T-cell (primary cell): ENCODE results near the gene ACER1. TPM values are rescaled to one million over a fixed set of nuclear protein-coding genes. Genes with fewer than 3 reads are reported as not detected.

Experiments
- ATAC-seq, 4 experiments: fragments of 200-7000 bp in 3 of 4; fragments of 150-1000 bp in 1 of 4; cut with Tn5 transposase; replicated peaks in 1 of 4; 1 replicate in 3 of 4; 2 replicates in 1 of 4; pipeline ENCODE4 v1.10.0; 2021; ENCODE audit warnings: moderate library complexity in 3 of 4, mild to moderate bottlenecking in 2 of 4, moderate number of reproducible peaks in 1 of 4
- CTCF ChIA-PET, 2 donors: fragments of 300-600 bp; sonication (Branson Sonifier 250); formaldehyde crosslinking; loops; one replicate each; lab custom pipeline; 2022; ENCODE audit warnings: antibody characterized with exemption in 2 of 2; lab: Charles Lee
- POLR2A ChIA-PET, 2 donors: fragments of 300-600 bp; sonication (Branson Sonifier 250); formaldehyde crosslinking; loops; one replicate each; lab custom pipeline; 2022; ENCODE audit warnings: antibody characterized with exemption in 2 of 2; lab: Charles Lee
- DNase-seq, 35 experiments: peaks; one replicate each; pipeline versions ENCODE4 v3.0.0 to v3.0.0-alpha.2; 2013 to 2023
- H3K27ac ChIP-seq: one replicate; pipeline ENCODE4 v1.5.1; 2013; ENCODE audit warnings: low read length
- H3K27me3 ChIP-seq, 2 experiments: replicated peaks in 1 of 2; 1 replicate in 1 of 2; 2 replicates in 1 of 2; pipeline versions ENCODE4 v1.6.1 to v1.7.0; 2013; ENCODE audit warnings: low read length in 1 of 2, mixed read lengths in 1 of 2; ENCODE audit not compliant: control insufficient read depth in 2 of 2, insufficient read depth in 2 of 2; ENCODE audit errors: extremely low read depth in 1 of 2
- H3K36me3 ChIP-seq, 2 donors: 1 replicate in 1 of 2; 2 replicates in 1 of 2; pipeline versions ENCODE4 v1.6.1 to v1.7.0; 2013; ENCODE audit warnings: low read length in 1 of 2; ENCODE audit not compliant: control insufficient read depth in 2 of 2, insufficient read depth in 1 of 2; ENCODE audit errors: extremely low read depth in 1 of 2
- H3K4me1 ChIP-seq, 2 experiments: 1 replicate in 1 of 2; 2 replicates in 1 of 2; pipeline versions ENCODE4 v1.6.1 to v1.7.0; 2013; ENCODE audit warnings: low read length in 2 of 2, mixed read lengths in 1 of 2; ENCODE audit not compliant: insufficient read depth in 2 of 2, control insufficient read depth in 1 of 2; ENCODE audit errors: extremely low read depth in 1 of 2
- H3K4me3 ChIP-seq, 2 donors: 1 replicate in 1 of 2; 2 replicates in 1 of 2; pipeline versions ENCODE4 v1.5.1 to v1.7.0; 2013; ENCODE audit warnings: mild to moderate bottlenecking in 2 of 2, low read length in 1 of 2, moderate library complexity in 1 of 2; ENCODE audit not compliant: control insufficient read depth in 1 of 2; ENCODE audit errors: extremely low read depth in 1 of 2
- H3K9me3 ChIP-seq: 2 replicates; pipeline ENCODE4 v1.7.0; 2013
- H3K27ac Mint-ChIP-seq, 2 donors: one replicate each; pipeline ENCODE4 v1.8.0; 2020 to 2021; ENCODE audit warnings: mild to moderate bottlenecking in 2 of 2, mixed read lengths in 2 of 2
- H3K27me3 Mint-ChIP-seq, 2 donors: one replicate each; pipeline ENCODE4 v1.8.0; 2021 to 2022; ENCODE audit warnings: mixed read lengths in 2 of 2
- H3K36me3 Mint-ChIP-seq: one replicate; pipeline ENCODE4 v1.8.0; 2021; ENCODE audit warnings: mixed read lengths
- H3K4me1 Mint-ChIP-seq, 3 donors: one replicate each; pipeline ENCODE4 v1.8.0; 2020 to 2022; ENCODE audit warnings: mixed read lengths in 3 of 3, mild to moderate bottlenecking in 1 of 3
- H3K4me3 Mint-ChIP-seq, 3 donors: one replicate each; pipeline ENCODE4 v1.8.0; 2020 to 2022; ENCODE audit warnings: mild to moderate bottlenecking in 3 of 3, mixed read lengths in 3 of 3, moderate library complexity in 3 of 3
- H3K9me3 Mint-ChIP-seq, 3 donors: one replicate each; pipeline ENCODE4 v1.8.0; 2020 to 2022; ENCODE audit warnings: mixed read lengths in 3 of 3
- WGBS: methylation state at CpG from one replicate; pipeline ENCODE4 v1.1.5; 2013; ENCODE audit warnings: missing lambda C conversion rate; ENCODE audit not compliant: insufficient coverage; 5-methylcytosine and 5-hydroxymethylcytosine counted together
- total RNA-seq, 35 experiments: library from RNA in 6 of 35; stranded (reverse) in 6 of 35; fragments of 120-200 nt in 1 of 35; gene quantifications; one replicate each; pipeline versions ENCODE4 v1.2.1 to v1.2.4 and lab custom pipeline; 2013 to 2026

ACER1 gene, protein sequence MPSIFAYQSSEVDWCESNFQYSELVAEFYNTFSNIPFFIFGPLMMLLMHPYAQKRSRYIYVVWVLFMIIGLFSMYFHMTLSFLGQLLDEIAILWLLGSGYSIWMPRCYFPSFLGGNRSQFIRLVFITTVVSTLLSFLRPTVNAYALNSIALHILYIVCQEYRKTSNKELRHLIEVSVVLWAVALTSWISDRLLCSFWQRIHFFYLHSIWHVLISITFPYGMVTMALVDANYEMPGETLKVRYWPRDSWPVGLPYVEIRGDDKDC
- total RNA-seq = 1 to 10 TPM in 2 of 5 donors, under 1 TPM in 3; 0.16 to 2.7 (median 0.63) TPM
- 0.77 TPM for total RNA-seq (2013)
- total RNA-seq (lab: John Stamatoyannopoulos, UW) = 0 to 1.8 (median 0.37) reads per million in 29 experiments

DNA sequence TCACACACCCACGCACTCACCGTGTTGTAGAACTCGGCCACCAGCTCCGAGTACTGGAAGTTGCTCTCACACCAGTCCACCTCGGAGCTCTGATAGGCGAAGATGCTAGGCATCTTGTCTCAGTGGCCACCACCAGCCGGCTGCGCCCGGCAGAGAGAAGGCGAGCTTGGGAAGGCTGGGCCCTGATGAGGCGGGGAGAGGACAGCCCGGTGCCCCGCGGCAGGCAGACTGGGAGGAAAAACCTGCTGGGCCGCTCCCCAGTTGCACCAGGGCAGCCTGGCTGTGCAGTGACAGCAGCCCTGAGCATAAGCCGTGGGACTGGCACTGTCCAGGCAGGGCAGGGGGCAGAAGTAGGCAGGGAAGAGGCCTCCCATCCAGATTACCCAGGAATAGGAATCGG, at the start of gene ACER1:
ACER1 (minus strand) TSS at position 174 of the 400 bp plus-strand sequence; CDS start at position 113, 61 bp downstream.
- no peaks in the 10 kb centered on the region for H3K9me3 Mint-ChIP-seq
- DNase-seq = no peak
- no peak for ATAC-seq
- H3K27me3 Mint-ChIP-seq = no peaks in the 10 kb centered on the region
- no peaks in the 10 kb centered on the region for H3K27me3 ChIP-seq
- WGBS = 92% methylated on average over 12 of the region's 17 CpGs
- POLR2A ChIA-PET = no interaction called here
- CTCF ChIA-PET = no interaction called here
- no peak within 1 kb of the TSS for H3K27ac Mint-ChIP-seq
- H3K27ac ChIP-seq = no peak within 1 kb of the TSS
- no peaks in the 10 kb centered on the region for H3K4me1 ChIP-seq
- H3K9me3 ChIP-seq = no peaks in the 10 kb centered on the region
- no peaks in the 10 kb centered on the region for H3K36me3 ChIP-seq
- no peaks in the 10 kb centered on the region for H3K4me1 Mint-ChIP-seq
- no peak within 1 kb of the TSS for H3K4me3 ChIP-seq
- peaks cover 3% of the 10 kb centered on the region for H3K36me3 Mint-ChIP-seq
- no peak within 1 kb of the TSS for H3K4me3 Mint-ChIP-seq

DNA sequence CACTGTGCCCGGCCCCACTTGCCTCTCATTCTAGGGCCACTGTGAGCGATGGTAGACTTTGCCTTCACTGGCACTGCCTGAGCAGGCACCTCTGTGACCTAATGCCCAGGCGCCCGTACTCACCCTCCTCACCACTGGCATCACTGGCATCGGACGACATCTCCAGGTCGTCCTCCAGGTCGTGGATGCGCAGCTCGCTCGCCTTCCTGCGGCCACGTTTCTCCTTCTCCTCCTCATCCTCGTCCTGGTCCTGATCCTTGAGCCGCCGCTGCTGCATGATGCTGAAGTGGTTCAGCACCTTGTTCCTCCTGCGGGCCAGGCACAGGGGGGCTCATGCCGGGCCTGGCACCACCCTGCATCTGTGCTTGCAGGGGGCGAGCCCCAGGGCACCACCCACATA, 49.8 kb upstream of the ACER1 start:
- no peak overlapping the region for H3K27ac ChIP-seq
- H3K4me3 ChIP-seq = no peak overlapping the region
- ChIA-PET CTCF (no interaction called here), POLR2A (no interaction called here)
- Mint-ChIP-seq H3K36me3 (peaks cover 50% of the 10 kb centered on the region), H3K4me1 (no peaks in the 10 kb centered on the region), H3K9me3 (no peaks in the 10 kb centered on the region), H3K27ac (no peak overlapping the region), H3K4me3 (peak overlapping the region in 1 of 3 donors; percentile 9), H3K27me3 (no peaks in the 10 kb centered on the region)
- H3K9me3 ChIP-seq = no peaks in the 10 kb centered on the region
- WGBS = 95% methylated on average over 19 of the region's 19 CpGs
- H3K36me3 ChIP-seq = peaks cover 25 to 69% of the 10 kb centered on the region in 2 donors
- DNase-seq (no peak), ATAC-seq (no peak)
- H3K27me3 ChIP-seq = no peaks in the 10 kb centered on the region
- H3K4me1 ChIP-seq = no peaks in the 10 kb centered on the region

DNA sequence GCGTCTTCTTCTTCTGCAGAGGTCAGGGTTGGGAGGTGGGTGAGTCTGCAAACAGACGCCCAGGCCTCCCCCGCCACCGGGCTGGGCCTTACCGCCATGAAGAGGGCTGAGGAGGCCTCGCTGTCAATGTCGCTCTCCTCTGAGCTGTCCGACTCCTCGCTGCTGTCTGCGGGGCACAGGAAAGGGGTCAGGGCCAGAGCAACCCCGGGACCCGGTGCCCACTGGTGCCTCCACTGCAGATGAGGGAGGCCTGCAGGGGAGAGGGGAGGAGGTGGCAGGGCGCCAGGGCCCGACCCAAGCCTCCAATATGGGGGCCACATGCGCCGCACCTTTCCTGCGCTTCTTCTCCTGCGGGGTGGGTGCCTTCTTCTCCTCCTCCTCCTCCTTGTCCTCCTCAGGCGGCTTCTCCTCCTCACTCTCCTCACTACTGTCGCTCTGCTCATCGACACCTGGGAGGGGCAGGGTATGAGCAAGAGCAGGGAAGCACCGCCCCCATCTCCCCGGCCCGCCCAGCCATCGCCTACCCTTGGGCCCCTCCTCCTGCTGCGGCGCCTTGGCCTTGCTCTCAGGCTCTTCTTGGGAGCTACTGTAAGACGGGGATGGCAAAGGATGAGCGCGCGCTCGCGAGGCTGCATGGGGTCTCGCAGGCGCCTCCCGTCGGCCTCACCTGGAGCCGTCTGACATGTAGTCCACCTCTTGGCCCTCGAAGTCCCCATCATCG, 47.8 kb upstream of the ACER1 start:
- no peaks in the 10 kb centered on the region for H3K9me3 Mint-ChIP-seq
- no peaks in the 10 kb centered on the region for H3K4me1 ChIP-seq
- H3K27ac ChIP-seq = no peak overlapping the region
- ChIA-PET POLR2A (no interaction called here), CTCF (no interaction called here)
- H3K4me3 ChIP-seq = no peak overlapping the region
- H3K27ac Mint-ChIP-seq = no peak overlapping the region
- H3K4me3 Mint-ChIP-seq = no peak overlapping the region
- WGBS = 96% methylated on average over 27 of the region's 40 CpGs
- H3K9me3 ChIP-seq = no peaks in the 10 kb centered on the region
- no peaks in the 10 kb centered on the region for H3K27me3 ChIP-seq
- DNase-seq (no peak), ATAC-seq (no peak)
- H3K27me3 Mint-ChIP-seq = no peaks in the 10 kb centered on the region
- H3K36me3 Mint-ChIP-seq = peaks cover 40% of the 10 kb centered on the region
- no peaks in the 10 kb centered on the region for H3K4me1 Mint-ChIP-seq
- H3K36me3 ChIP-seq = peaks cover 18 to 54% of the 10 kb centered on the region in 2 donors

DNA sequence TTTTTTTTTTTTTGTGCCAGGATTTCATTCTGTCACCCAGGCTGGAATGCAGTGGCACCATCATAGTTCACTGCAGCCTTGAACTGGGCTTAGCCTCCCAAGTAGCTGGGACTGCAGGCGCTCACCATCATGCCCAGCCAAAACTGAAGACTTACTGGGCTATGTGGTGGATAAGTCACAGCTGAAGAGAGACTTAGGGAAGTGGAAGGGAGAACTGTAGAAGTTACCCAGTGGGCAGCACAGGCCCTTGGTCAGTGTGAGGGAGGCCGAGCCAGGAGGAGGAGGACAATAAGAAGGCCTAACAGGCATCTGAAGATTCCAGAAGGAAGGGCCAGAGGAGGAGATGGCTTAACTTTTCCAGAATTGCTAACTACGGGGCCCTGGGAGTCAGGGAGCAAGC, 46.3 kb upstream of the ACER1 start:
- Mint-ChIP-seq H3K27ac (peak overlapping the region in 1 of 2 donors; percentile 17), H3K36me3 (peaks cover 34% of the 10 kb centered on the region)
- 100% methylated on average over 3 of the region's 3 CpGs for WGBS

DNA sequence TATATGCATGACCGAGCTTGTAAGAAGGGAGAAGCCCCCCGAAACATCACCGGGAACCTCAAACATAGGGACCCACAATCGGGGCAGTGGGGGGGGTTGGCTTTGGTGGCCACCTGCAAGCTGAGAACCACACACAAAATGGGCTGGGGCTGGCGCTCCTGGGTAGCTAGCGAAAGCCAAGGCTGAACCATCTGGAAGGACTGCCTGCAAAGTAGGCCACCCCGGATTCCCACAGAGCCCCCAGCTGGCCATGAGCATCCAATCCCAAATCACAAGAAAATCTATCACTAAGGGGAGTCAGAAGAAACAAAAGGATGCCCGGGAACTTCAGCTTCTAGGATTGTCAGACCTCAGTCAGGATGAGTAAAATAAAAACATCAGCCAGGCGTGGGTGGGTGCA, 45.1 kb upstream of the ACER1 start:
- no peaks in the 10 kb centered on the region for H3K27me3 Mint-ChIP-seq
- H3K36me3 Mint-ChIP-seq = peaks cover 34% of the 10 kb centered on the region
- H3K4me3 ChIP-seq = no peak overlapping the region
- H3K27me3 ChIP-seq = no peaks in the 10 kb centered on the region
- no peak for ATAC-seq
- peak overlapping the region in 1 of 2 donors; percentile 37 for H3K27ac Mint-ChIP-seq
- H3K27ac ChIP-seq = no peak overlapping the region
- H3K4me3 Mint-ChIP-seq = no peak overlapping the region
- H3K36me3 ChIP-seq = peaks cover 25 to 46% of the 10 kb centered on the region in 2 donors
- peaks cover 4% of the 10 kb centered on the region in 3 donors for H3K4me1 Mint-ChIP-seq
- POLR2A ChIA-PET = interaction anchor here in 1 of 2 donors (0.6 kb wide), 1 partner anchor 400 kb away, joined by 5 read pairs; no protein-coding TSS in a partner anchor
- H3K9me3 Mint-ChIP-seq = no peaks in the 10 kb centered on the region
- WGBS = 81% methylated on average over 4 of the region's 9 CpGs
- DNase-seq = no peak
- no peaks in the 10 kb centered on the region for H3K9me3 ChIP-seq
- CTCF ChIA-PET = interaction anchor here in 1 of 2 donors (0.5 kb wide), 1 partner anchor 70 kb away, joined by 3 read pairs; no protein-coding TSS in a partner anchor
- peaks cover 2 to 8% of the 10 kb centered on the region in 2 experiments for H3K4me1 ChIP-seq

More for the DNA sequence above, 46.3 kb upstream of the ACER1 start:
- no peaks in the 10 kb centered on the region for H3K4me1 Mint-ChIP-seq
- Histone ChIP-seq H3K27ac (no peak overlapping the region), H3K4me1 (no peaks in the 10 kb centered on the region), H3K27me3 (no peaks in the 10 kb centered on the region), H3K4me3 (no peak overlapping the region), H3K9me3 (no peaks in the 10 kb centered on the region), H3K36me3 (peaks cover 23 to 47% of the 10 kb centered on the region in 2 donors)
- H3K9me3 Mint-ChIP-seq = no peaks in the 10 kb centered on the region
- POLR2A ChIA-PET = interaction anchor here in 1 of 2 donors (0.7 kb wide), 1 partner anchor 464 kb away, joined by 4 read pairs; no protein-coding TSS in a partner anchor
- H3K4me3 Mint-ChIP-seq = no peak overlapping the region
- CTCF ChIA-PET = no interaction called here
- no peaks in the 10 kb centered on the region for H3K27me3 Mint-ChIP-seq
- no peak for ATAC-seq
- no peak for DNase-seq

DNA sequence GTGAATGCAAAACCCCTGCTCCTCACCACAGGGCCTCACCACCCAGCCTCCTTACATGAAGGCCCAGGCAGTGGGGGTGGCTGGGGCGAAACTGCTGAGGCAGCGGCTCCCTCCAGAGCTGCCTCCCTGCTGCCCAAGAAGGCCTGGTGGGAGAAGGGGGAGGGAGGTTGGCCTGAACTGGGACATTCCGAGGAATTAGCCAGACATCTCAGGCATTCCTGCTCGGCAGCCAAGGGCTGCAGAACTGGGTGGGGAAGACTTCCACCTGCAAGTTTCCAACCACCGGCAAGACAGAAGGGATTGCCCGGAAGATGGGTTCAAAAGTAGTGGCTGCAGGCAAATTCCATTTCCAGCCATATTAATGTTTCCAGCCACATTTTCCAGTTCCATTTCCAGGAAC, 44.6 kb upstream of the ACER1 start:
- no peak overlapping the region for H3K4me3 Mint-ChIP-seq
- no peaks in the 10 kb centered on the region for H3K9me3 ChIP-seq
- peaks cover 2 to 9% of the 10 kb centered on the region in 2 experiments for H3K4me1 ChIP-seq
- H3K9me3 Mint-ChIP-seq = no peaks in the 10 kb centered on the region
- H3K27me3 ChIP-seq = no peaks in the 10 kb centered on the region
- no peak for ATAC-seq
- H3K4me1 Mint-ChIP-seq = peaks cover 4 to 7% (median 7%) of the 10 kb centered on the region in 3 donors
- POLR2A ChIA-PET = no interaction called here
- no peak for DNase-seq
- CTCF ChIA-PET = interaction anchor here (0.5 to 0.7 kb wide), 3 partner anchors 18 to 70 kb away, joined by 3 to 6 read pairs (median 4); no protein-coding TSS in a partner anchor
- no peak overlapping the region for H3K27ac ChIP-seq
- no peak overlapping the region for H3K27ac Mint-ChIP-seq
- no peak overlapping the region for H3K4me3 ChIP-seq
- H3K36me3 Mint-ChIP-seq = peaks cover 30% of the 10 kb centered on the region
- H3K36me3 ChIP-seq = peaks cover 25 to 41% of the 10 kb centered on the region in 2 donors
- no peaks in the 10 kb centered on the region for H3K27me3 Mint-ChIP-seq
- WGBS = 100% methylated on average over 3 of the region's 6 CpGs
